Fibroblast of lung (primary cell): ENCODE measurements around the gene TBC1D13. TPM values are rescaled to one million over a fixed set of nuclear protein-coding genes. Genes with fewer than 3 reads are reported as not detected.
"Not testable (repeated sequence)": the region's sequence is repeated elsewhere in the genome, so short reads cannot be mapped to it uniquely, and the experiment has no call there.

Experiments
- DNase-seq, 2 donors: peaks; one replicate each; pipeline versions ENCODE4 v3.0.0 to v3.0.0-alpha.2; 2010; ENCODE audit warnings: low read depth in 2 of 2
- H2AFZ ChIP-seq: 2 replicates; pipeline ENCODE4 v1.5.1; 2012; ENCODE audit warnings: low read length, control low read depth, inconsistent platforms
- H3K27ac ChIP-seq: 2 replicates; pipeline ENCODE4 v1.5.1; 2011; ENCODE audit warnings: low read length, control low read depth; ENCODE audit not compliant: insufficient read depth
- H3K27me3 ChIP-seq: 2 replicates; pipeline ENCODE4 v1.5.1; 2011; ENCODE audit warnings: mild to moderate bottlenecking, low read length; ENCODE audit not compliant: control insufficient read depth, insufficient read depth
- H3K36me3 ChIP-seq: 2 replicates; pipeline ENCODE4 v1.5.1; 2011; ENCODE audit warnings: low read length; ENCODE audit not compliant: control insufficient read depth, insufficient read depth
- H3K4me1 ChIP-seq: 2 replicates; pipeline ENCODE4 v1.5.1; 2011; ENCODE audit warnings: low read length; ENCODE audit not compliant: control insufficient read depth, insufficient read depth; ENCODE audit errors: extremely low read depth
- H3K4me2 ChIP-seq: 2 replicates; pipeline ENCODE4 v1.5.1; 2011; ENCODE audit warnings: low read length, control low read depth; ENCODE audit not compliant: insufficient read depth; ENCODE audit errors: extremely low read depth
- H3K4me3 ChIP-seq, 4 experiments: fragments of 200-600 bp in 1 of 4; sonication (generic) in 1 of 4; replicated peaks in 1 of 4; 2 replicates each; pipeline ENCODE4 v1.5.1; 2011 to 2016; ENCODE audit warnings: low read length in 4 of 4, low read depth in 3 of 4, mild to moderate bottlenecking in 3 of 4, control low read depth in 2 of 4, inconsistent platforms in 1 of 4, mixed read lengths in 1 of 4; ENCODE audit not compliant: insufficient read depth in 1 of 4; ENCODE audit errors: control extremely low read depth in 1 of 4
- H3K79me2 ChIP-seq: 2 replicates; pipeline ENCODE4 v1.5.1; 2012; ENCODE audit warnings: mild to moderate bottlenecking, low read length, inconsistent platforms; ENCODE audit not compliant: control insufficient read depth, insufficient read depth
- H3K9ac ChIP-seq: 2 replicates; pipeline ENCODE4 v1.5.1; 2011; ENCODE audit warnings: mild to moderate bottlenecking, low read length, control low read depth; ENCODE audit not compliant: insufficient read depth
- H3K9me3 ChIP-seq: 2 replicates; pipeline ENCODE4 v1.5.1; 2012; ENCODE audit warnings: low read depth, low read length; ENCODE audit not compliant: control insufficient read depth, insufficient read depth
- H4K20me1 ChIP-seq: 2 replicates; pipeline ENCODE4 v1.5.1; 2011; ENCODE audit warnings: low read length; ENCODE audit not compliant: control insufficient read depth, insufficient read depth; ENCODE audit errors: extremely low read depth
- polyA plus RNA-seq, 2 donors: library from polyadenylated mRNA; depleted of rRNA in 1 of 2; stranded (reverse) in 1 of 2; unstranded in 1 of 2; fragments of >200 nt; gene quantifications; 2 replicates each; pipeline ENCODE4 v1.2.1, GENCODE V29; 2011 to 2012; ENCODE audit warnings: missing spikeins in 1 of 2
- total RNA-seq: library from RNA; depleted of rRNA; stranded (reverse); fragments of >200 nt; gene quantifications from 2 replicates; pipeline ENCODE4 v1.2.1, GENCODE V29; 2014
- TF ChIP-seq, protein P1 (sequence below), 2 donors: IDR thresholded peaks in 1 of 2; conservative IDR thresholded peaks in 1 of 2; 1 replicate in 1 of 2; 2 replicates in 1 of 2; pipeline ENCODE4 v1.5.1; 2011 to 2012; ENCODE audit warnings: low read length in 2 of 2, control low read depth in 1 of 2, inconsistent platforms in 1 of 2, low read depth in 1 of 2, mild to moderate bottlenecking in 1 of 2

The TBC1D13 gene
- total and polyA plus RNA-seq, 2 donors (not counting 1 experiment from before 2014, with no cell fraction given) = 9.2 to 20.6 TPM

DNA sequence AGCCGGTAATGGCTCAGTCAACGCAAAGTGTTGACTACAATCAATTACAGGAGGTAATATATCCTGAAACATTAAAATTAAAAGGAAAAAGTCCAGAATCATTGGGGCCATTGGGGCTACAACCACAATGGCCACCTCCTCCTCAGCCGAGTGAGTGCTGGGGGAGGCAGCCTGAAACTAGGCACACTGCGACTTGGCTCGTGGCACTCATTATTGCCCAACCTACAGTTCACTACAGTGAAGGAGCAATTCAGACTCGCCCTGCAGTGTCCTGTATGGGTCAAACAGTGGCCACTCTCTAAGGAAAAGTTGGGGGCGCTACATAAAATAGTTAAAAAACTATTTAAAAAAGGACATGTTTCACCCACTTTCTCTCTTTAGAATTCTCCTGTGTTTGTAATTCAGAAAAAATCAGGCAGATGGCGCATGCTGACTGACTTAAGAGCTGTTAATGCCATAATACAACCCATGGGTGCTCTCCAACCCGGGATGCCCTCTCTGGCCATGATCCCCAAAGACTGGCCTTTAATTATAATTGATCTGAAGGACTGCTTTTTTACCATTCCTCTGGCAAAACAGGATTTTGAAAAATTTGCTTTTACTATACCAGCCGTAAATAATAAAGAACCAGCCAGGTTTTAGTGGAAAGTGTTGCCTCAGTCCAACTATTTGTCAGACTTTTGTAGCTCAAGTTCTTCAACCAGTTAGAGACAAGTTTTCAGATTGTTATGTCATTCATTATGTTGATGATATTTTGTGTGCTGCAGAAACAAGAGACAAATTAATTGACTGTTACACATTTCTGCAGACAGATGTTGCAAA lies 64.9 kb downstream of the TBC1D13 start:
- not testable (repeated sequence) for H3K36me3 ChIP-seq, H3K79me2 ChIP-seq, H3K4me2 ChIP-seq, H3K9ac ChIP-seq, H2AFZ ChIP-seq, H3K4me3 ChIP-seq, H3K27ac ChIP-seq, H3K4me1 ChIP-seq, H3K9me3 ChIP-seq, H4K20me1 ChIP-seq, H3K27me3 ChIP-seq
- TF ChIP-seq, protein P1, sequence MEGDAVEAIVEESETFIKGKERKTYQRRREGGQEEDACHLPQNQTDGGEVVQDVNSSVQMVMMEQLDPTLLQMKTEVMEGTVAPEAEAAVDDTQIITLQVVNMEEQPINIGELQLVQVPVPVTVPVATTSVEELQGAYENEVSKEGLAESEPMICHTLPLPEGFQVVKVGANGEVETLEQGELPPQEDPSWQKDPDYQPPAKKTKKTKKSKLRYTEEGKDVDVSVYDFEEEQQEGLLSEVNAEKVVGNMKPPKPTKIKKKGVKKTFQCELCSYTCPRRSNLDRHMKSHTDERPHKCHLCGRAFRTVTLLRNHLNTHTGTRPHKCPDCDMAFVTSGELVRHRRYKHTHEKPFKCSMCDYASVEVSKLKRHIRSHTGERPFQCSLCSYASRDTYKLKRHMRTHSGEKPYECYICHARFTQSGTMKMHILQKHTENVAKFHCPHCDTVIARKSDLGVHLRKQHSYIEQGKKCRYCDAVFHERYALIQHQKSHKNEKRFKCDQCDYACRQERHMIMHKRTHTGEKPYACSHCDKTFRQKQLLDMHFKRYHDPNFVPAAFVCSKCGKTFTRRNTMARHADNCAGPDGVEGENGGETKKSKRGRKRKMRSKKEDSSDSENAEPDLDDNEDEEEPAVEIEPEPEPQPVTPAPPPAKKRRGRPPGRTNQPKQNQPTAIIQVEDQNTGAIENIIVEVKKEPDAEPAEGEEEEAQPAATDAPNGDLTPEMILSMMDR (conservative IDR thresholded peaks at IDR 0.05 in 1 of 2, IDR thresholded peaks at IDR 0.05 in 1 of 2; ENCODE audit: low read depth in 1 of 2, low read length in 2 of 2) = peak; percentile 33 to 47
- DNase-seq = peak; percentile 23 to 70

DNA sequence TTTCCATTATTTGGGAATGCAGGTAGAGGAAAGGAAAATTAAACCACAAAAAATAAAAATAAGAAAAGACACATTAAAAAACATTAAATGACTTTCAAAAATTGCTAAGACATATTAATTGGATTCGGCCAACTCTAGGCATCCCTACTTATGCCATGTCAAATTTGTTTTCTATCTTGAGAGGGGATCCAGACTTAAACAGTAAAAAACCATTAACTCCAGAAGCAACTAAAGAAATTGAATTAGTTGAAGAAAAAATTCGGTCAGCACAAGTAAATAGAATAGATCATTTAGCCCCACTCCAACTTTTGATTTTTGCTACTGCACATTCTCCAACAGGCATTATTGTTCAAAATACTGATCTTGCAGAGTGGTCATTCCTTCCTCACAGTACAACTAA lies 65.6 kb downstream of the TBC1D13 start:
- H3K9ac ChIP-seq, H3K4me3 ChIP-seq, DNase-seq, H3K9me3 ChIP-seq, H3K79me2 ChIP-seq, H2AFZ ChIP-seq, H3K4me2 ChIP-seq, H3K27ac ChIP-seq, H3K4me1 ChIP-seq, H4K20me1 ChIP-seq, H3K27me3 ChIP-seq, H3K36me3 ChIP-seq: not testable (repeated sequence)

DNA sequence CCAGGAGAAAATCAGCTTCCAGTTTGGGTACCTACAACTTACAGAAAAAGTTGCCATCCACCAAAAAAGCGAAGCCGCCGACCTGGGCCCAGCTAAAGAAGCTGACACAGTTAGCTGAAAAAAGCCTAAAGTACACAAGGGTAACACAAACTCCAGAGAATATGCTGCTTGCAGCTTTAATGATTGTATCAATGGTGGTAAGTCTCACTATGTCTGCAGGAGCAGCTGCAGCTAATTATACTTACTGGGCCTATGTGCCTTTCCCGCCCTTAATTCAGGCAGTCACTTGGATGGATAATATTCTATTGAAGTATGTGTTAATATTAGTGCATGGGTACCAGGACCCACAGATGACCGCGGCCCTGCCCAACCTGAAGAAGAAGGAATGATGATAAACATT lies 67.4 kb downstream of the TBC1D13 start:
- not testable (repeated sequence) for DNase-seq, H2AFZ ChIP-seq, H3K79me2 ChIP-seq, H3K4me3 ChIP-seq, H3K27me3 ChIP-seq, H3K9ac ChIP-seq, H3K36me3 ChIP-seq, H3K4me1 ChIP-seq, H3K9me3 ChIP-seq, H3K27ac ChIP-seq, H4K20me1 ChIP-seq, H3K4me2 ChIP-seq

DNA sequence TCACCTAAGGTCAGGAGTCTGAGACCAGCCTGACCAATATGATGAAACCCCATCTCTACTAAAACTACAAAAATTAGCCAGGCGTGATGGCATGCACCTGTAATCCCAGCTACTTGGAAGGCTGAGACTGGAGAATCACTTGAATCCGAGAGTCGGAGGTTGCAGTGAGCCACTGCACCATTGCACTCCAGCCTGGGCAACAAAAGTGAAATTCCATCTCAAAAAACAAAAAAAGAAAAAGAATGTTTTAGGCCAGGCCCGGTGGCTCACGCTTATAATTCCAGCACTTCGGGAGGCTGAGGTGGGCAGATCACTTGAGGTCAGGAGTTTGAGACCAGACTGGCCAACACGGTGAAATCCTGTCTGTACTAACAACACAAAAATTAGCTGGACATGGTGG lies 71.4 kb downstream of the TBC1D13 start:
- H3K4me2 ChIP-seq, DNase-seq, H3K27me3 ChIP-seq, H3K36me3 ChIP-seq, H3K9me3 ChIP-seq, H3K4me3 ChIP-seq, H2AFZ ChIP-seq, H3K27ac ChIP-seq, H3K4me1 ChIP-seq, H3K79me2 ChIP-seq, H4K20me1 ChIP-seq, H3K9ac ChIP-seq: not testable (repeated sequence)

Other genes starting within 250 kb of the TBC1D13 start
- gene SPTAN1, start 234.7 kb upstream of the TBC1D13 start, total RNA-seq = 229 and 518 TPM in 2 replicates
- gene SPTAN1, start 234.7 kb upstream of the TBC1D13 start, polyA plus RNA-seq = 189 and 207 TPM in 2 replicates
- 35.7 and 41.5 TPM in 2 replicates for gene DYNC2I2, start 130.4 kb upstream of the TBC1D13 start, total RNA-seq
- 13.2 and 26.1 TPM in 2 replicates for gene DYNC2I2, start 130.4 kb upstream of the TBC1D13 start, polyA plus RNA-seq
- gene SET, start 98.0 kb upstream of the TBC1D13 start, total RNA-seq = 456 and 503 TPM in 2 replicates
- 256 and 288 TPM in 2 replicates for gene SET, start 98.0 kb upstream of the TBC1D13 start, polyA plus RNA-seq
- 1.3 and 1.7 TPM in 2 replicates for gene PKN3, start 84.8 kb upstream of the TBC1D13 start, total RNA-seq
- 1.8 and 4.6 TPM in 2 replicates for gene PKN3, start 84.8 kb upstream of the TBC1D13 start, polyA plus RNA-seq
- 19.8 and 39.0 TPM in 2 replicates for gene ZDHHC12, start 63.1 kb upstream of the TBC1D13 start, total RNA-seq
- gene ZDHHC12, start 63.1 kb upstream of the TBC1D13 start, polyA plus RNA-seq = 19.1 and 27.3 TPM in 2 replicates
- 16.7 and 26.3 TPM in 2 replicates for gene ZER1, start 15.3 kb upstream of the TBC1D13 start, total RNA-seq
- gene ZER1, start 15.3 kb upstream of the TBC1D13 start, polyA plus RNA-seq = 18.5 and 21.5 TPM in 2 replicates
- gene ENDOG, start 31.2 kb downstream of the TBC1D13 start, total RNA-seq = 15.5 and 22.9 TPM in 2 replicates
- 5.2 and 9.6 TPM in 2 replicates for gene ENDOG, start 31.2 kb downstream of the TBC1D13 start, polyA plus RNA-seq
- 7.4 and 8.7 TPM in 2 replicates for gene SPOUT1, start 42.5 kb downstream of the TBC1D13 start, total RNA-seq
- 9.0 and 18.1 TPM in 2 replicates for gene SPOUT1, start 42.5 kb downstream of the TBC1D13 start, polyA plus RNA-seq
- 7.4 and 12.4 TPM in 2 replicates for gene KYAT1, start 94.7 kb downstream of the TBC1D13 start, total RNA-seq
- gene KYAT1, start 94.7 kb downstream of the TBC1D13 start, polyA plus RNA-seq = 4.7 and 6.2 TPM in 2 replicates
- 26.1 and 28.5 TPM in 2 replicates for gene LRRC8A, start 94.9 kb downstream of the TBC1D13 start, total RNA-seq
- gene LRRC8A, start 94.9 kb downstream of the TBC1D13 start, polyA plus RNA-seq = 35.4 and 45.0 TPM in 2 replicates
- gene PHYHD1, start 133.7 kb downstream of the TBC1D13 start, total RNA-seq = 12.3 and 20.0 TPM in 2 replicates
- 9.8 and 17.7 TPM in 2 replicates for gene PHYHD1, start 133.7 kb downstream of the TBC1D13 start, polyA plus RNA-seq
- gene DOLK, start 160.3 kb downstream of the TBC1D13 start, total RNA-seq = 24.9 and 29.9 TPM in 2 replicates
- gene DOLK, start 160.3 kb downstream of the TBC1D13 start, polyA plus RNA-seq = 31.4 and 37.5 TPM in 2 replicates
- 28.5 and 31.4 TPM in 2 replicates for gene NUP188, start 160.4 kb downstream of the TBC1D13 start, total RNA-seq
- 28.8 and 65.8 TPM in 2 replicates for gene NUP188, start 160.4 kb downstream of the TBC1D13 start, polyA plus RNA-seq
- gene SH3GLB2, start 241.1 kb downstream of the TBC1D13 start, total RNA-seq = 27.5 and 42.3 TPM in 2 replicates
- gene SH3GLB2, start 241.1 kb downstream of the TBC1D13 start, polyA plus RNA-seq = 27.3 and 38.7 TPM in 2 replicates
- gene MIGA2, start 249.4 kb downstream of the TBC1D13 start, total RNA-seq = 20.8 and 23.3 TPM in 2 replicates
- gene MIGA2, start 249.4 kb downstream of the TBC1D13 start, polyA plus RNA-seq = 9.8 and 11.4 TPM in 2 replicates